Stimulated activated CD8-positive, alpha-beta memory T cell treated with anti-CD3 and anti-CD28 coated beads, Interleukin-7, amount 100 ng/mL, for 1 hour (primary cell): ENCODE measurements around the gene OR6B1.

Experiments used
- DNase-seq, 2 donors: peaks; one replicate each; pipeline ENCODE4 v3.0.0-alpha.2; 2020; ENCODE audit warnings: low read depth in 2 of 2

Gene OR6B1

DNA sequence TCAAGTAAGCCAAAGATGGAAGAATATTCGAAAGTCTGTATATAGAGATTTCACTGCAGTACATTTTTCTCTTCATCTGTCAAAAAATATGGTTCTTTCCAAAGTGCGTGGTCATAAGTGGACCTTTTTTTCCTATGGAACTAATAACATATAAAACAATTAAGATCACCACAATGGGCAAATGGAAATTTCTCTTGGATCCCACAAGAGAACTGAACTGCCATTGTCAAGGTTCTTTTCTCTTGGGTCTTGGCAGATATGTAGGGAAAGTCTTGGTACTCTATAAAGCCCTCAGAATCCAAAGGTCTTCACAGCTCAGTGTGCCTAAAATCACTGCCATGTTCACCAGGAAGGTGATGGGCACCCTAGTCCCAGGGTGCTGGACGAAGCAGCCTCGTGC, at the start of gene OR6B1:
OR6B1 (plus strand) TSS at position 301 of the 400 bp plus-strand sequence. CDS start 3,677 bp downstream, outside the sequence.
- no peak for DNase-seq

DNA sequence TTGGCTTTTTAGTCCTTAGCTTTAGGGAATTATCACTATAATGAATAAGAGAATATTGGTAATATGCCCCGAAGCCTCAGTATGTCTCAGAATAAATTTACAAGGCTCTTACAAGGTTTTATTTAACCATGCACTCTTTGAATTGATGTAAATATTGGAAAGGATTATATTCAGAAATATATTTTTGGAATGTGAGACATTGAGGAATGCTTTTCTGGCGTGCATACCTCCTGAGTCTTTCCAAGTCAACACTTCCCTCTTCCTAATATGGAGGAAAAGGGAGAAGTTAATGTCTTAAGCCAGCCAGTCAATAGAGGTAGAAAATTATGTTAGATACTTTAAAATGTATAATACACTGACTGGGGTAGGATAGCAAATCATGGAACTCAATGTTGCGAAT, 46.7 kb upstream of the OR6B1 start:
- no peak for DNase-seq

DNA sequence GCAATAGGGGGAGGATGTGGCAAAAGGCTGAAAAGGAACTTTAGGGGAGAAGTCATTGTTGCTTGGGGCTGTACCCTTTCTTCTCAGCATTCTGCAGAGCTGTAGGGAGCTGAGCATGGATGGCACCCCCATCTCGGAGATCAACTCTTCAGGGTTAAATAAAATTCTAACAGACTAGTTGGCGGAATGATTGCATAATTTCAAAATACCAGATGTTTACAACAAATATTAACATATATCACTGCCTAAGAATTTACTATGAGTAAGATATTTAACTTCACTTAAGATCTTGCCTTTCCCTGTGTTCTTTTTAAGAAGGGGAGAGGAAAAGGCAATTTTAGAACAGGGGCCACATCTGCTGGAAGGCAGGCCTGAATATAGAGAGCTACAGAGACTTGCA, 46.0 kb upstream of the OR6B1 start:
- DNase-seq: no peak

DNA sequence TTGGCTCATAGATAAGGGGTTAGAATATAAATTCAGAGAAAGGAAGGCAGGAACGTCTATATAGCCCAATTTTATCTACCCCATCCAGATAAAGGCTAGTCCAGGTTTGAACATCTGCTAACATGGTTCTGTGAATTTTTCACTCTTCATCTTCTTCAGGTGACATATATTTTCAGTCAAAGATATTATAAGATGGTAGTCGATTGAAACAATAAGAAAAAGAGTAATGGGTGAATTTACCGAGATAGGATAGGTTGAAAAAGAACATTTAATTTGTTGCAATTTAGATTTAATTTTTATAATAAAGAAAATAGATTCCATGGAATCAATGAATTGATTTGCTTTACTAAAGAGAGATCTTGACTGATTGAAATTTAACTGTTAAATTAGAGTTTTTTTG, 45.6 kb upstream of the OR6B1 start, which contains the start of gene OR2F1:
OR2F1 (plus strand) TSS at position 301 of the 400 bp plus-strand sequence. CDS start 5,127 bp downstream, outside the sequence.
- no peak for DNase-seq

DNA sequence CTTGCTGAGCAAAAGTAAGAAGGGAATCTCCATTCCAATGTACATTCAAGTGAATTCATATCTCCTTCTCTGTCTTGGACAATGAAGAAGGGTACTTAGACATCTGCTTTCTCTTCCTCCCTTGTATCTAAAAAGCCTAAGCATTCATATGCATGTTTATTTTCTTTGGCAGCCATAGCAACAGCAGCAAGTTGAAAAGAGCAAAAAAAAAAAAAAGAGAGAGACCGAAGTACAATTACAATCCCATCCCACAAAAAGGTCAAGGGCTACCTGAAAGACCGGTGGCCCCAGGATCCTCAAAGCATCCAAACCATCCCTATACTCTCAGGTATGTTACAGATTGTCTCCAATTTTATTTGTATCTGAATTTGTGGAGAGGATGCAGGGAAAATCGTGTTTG, 41.3 kb upstream of the OR6B1 start:
- DNase-seq: no peak

DNA sequence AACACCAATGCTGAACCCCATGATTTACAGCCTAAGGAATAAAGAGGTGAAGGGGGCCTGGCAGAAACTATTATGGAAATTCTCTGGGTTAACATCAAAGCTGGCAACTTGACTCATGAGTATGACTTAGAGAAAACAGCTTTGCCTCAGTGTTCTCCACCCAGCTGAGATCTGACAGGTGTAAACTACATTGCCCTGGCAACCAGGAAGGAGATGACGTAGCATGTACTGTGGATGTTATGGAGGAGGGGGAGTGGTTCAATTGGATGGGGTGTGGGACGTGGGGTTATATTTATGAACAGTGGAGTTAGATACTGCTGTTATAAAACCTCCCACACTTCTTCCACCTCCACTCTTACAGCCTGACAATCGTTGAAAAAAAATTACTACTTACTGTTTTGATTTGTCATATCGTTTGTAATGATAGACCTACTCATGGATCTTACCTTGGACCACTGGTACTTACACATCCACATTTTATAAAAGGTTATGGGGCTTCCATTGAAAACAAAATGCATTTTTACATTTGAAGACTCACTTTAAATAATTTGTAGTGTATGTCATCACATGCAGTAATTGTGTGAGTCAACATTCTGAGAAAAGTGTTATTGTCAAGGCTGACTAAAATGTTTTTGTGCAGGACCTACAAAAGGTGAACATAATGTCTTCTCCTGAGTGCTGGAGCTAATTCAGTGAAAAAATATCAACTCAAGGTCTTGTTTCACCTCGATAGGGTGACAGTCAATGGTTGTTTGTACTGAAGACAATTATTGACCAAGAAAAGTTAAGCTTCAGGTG, 39.1 kb upstream of the OR6B1 start:
- DNase-seq: no peak

DNA sequence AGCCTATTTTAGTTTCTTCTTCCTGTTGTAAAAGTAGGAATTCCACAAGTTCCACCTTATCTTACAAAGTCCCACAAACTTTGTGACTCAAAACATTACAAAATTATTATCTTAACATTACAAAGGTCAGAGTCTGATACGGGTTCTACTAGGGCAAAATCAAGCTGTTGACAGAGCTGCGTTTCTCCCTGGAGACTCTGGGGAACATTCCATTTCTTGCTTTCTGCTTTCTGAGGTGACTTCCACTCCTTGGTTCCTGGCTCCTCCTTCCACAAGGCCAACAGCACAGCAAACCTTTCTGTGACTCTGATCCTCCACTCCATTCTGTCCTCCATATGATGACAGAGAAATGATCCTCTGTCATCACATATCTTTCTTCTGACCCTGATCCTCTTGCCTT, 34.8 kb upstream of the OR6B1 start:
- no peak for DNase-seq

DNA sequence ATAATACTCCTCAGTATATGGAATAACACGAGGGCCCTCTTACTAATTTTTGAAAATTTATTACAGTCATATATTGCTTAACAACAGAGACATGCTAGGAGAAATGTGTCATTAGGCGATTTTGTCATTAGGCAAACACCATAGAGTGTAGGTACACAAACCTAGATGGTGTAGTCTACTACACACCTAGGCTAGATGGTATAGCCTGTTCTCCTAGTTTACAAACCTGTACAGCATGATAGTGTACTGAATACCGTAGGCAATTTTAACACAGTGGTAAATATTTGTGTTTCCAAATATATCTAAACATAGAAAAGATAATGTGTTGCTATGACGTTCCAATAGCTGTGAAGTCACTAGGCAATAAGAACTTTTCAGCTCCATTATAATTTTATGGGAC, 32.7 kb upstream of the OR6B1 start:
- no peak for DNase-seq

DNA sequence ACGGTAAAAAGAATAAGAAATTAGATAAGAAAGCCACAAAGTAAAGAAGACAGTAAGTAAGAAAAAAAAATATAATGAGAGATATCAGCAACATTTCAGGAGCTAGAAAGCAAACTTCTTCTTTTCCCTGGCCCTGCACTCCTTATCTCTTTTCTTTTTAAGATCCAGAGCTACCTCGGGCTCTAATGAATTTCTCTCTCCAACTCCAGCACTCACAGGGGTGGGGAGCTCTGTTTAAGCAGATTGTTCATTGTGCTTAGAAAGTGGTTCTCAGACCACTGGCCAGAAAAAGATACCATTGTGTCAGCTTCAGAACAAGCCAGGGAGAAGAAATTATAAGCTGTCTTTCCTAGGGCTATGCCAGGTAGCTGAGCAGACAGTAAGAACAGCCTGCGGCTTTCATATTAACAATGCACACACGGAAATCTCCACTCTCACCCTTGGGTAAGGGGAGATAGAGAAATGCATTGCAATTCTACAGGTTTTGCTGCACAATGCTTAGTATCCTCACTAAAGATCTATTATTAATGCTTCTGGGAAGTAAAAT, 26.2 kb upstream of the OR6B1 start:
- DNase-seq: no peak

DNA sequence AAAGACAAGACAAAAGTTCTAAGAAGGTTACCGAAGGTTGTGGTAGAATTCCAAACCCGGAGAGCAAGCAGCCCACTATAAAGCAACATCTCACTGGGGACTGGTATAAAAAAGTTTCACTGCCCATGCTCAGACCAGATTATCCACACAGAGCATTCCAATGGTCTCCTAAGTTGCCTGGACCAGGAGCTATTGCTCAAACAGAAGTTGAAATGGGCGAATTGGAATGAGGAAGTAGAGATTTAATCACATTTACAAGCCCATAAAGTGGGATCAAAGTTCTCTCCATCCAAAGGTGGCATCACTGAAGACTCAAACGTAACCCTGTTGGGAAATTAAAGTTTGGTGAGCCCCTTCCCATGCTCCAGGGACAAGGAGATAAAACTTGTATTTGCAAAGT, 25.7 kb upstream of the OR6B1 start:
- no peak for DNase-seq

DNA sequence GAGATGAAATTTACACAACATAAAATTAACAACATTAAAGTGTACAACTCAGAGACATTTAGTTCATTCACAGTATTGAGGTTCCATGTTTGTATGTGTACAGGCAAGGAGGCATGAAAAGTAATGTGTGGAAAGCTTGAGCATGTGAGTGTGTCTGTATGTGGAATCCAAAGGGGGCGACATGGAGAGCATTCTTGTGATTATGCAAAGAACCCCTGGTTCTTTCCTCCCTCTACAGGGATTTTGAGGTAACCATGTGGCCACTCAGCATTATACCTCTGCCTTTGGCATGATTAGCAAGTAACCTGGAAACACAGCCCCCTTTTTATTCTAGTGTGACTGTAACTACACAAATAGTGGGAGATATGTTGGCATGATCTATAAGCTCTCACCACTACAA, 24.5 kb upstream of the OR6B1 start:
- no peak for DNase-seq

DNA sequence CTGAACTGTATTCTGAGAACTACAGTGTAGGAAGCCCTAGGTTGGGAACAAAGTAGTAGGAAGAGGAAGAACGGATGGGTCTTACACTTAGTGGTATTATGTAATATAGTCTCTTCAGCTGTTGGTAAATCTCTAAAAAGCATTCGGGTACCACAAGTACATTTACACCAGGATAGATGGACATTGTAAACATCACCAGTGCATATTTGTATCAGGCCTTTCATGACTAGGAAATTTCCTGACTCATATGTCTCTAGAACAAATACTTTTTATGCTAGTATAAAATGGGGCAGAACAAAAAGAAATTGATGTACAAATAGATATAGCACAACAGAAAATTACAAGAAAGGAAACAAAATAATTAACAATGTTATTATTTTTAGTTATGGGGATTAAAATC, 21.5 kb upstream of the OR6B1 start:
- DNase-seq: no peak

DNA sequence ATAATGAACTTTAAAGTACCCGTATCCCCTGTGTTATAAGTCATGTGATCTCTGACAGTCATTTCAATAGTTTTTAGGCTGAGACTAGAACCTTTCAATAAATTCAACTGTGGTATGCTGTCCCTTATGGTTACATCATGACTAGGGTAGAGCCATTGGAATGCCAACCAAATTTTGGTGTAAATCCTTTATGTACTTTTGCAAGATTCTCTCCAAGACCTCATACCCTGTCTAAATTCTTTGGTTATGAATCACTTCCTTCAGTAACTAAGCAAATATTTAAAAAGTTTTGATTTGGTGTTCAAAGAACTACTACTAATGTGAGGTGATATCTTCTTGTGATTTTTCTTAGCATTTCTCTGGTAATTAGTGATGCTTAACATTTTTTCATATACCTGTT, 20.8 kb upstream of the OR6B1 start:
- DNase-seq: no peak

DNA sequence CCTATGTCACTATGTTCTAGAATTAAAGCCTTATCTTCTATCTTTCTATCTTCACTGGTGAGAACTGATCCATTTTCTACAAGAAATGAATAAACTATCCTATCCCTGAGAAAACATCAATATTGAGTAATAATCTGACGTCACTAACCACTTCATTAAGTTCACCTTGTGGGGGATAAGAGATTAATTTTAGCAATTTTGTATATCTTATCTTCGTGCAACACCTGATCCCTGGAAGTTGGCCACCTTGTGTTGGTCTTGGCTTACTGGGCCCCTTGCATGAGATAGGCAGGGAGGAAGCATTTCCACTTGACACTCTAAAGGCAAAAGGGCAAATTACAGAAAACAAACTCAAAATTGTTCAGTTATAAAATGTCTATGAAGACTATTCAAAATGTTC, 20.1 kb upstream of the OR6B1 start:
- no peak for DNase-seq

DNA sequence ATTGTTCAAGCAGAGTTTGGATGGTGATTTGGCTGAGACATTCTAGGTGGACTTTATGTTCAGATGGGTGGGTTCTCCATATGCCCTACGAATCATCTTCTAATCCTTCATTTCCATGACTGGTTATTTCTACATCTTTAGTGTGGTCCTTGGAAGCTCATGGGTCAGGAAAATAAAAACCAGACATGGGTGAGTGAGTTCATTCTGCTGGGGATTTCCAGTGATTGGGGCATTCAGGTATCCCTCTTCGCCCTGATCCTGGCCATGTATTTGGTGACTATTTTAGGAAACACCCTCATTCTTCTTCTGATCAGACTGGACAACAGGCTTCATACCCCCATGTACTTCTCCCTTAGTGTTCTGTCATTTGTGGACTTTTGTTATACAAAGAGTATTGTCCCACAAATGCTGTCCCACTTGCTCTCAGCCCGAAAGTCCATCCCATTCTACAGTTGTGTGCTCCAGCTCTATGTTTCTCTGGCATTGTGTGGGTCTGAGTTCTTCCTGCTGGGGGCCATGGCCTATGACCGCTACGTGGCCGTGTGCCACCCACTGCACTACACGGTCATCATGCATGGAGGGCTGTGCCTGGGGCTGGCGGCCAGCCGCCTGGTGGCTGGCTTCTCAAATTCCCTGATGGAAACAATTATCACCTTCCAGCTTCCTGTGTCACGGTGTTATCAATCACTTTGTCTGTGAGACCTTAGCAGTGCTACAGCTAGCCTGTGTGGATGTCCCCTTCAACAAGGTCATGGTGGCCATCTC, 19.2 kb upstream of the OR6B1 start:
- no peak for DNase-seq

DNA sequence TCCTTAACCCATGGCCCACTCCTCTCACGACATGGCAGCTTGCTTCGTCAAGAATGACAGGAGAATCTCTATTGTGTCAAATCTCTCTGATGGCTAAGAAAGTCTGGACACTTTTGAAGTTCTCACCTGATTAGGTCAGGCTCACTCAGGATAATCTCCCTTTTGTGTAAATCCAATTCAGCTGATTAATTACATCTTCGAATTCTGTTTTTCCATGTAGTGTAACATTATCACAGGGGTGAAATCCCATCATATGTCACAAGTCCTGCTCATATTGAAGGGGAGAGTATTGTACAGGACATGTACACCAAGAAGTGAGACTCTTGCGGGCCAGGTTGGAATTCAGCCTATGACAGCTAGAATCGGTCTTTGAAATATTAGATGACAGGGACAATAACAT, 16.2 kb upstream of the OR6B1 start:
- no peak for DNase-seq

DNA sequence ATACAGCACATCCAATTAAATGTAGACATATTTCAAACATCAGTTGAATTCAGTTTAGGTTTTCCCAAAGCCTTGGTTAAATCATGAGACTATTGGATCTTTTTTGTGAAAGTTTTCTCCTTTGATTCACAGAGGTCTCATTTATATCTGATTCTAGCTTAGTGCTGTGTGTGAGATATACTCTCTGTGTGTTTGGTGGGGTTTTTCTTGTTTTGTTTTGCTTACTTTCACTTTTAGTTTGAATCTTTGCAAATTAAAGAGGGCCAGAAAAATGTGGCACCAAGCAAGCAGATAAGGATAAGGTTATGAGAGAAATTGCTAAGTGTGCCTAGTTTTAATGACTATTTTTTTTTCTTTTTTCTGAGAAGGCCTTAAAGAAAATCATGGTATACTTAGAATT, 12.6 kb upstream of the OR6B1 start:
- DNase-seq: no peak

DNA sequence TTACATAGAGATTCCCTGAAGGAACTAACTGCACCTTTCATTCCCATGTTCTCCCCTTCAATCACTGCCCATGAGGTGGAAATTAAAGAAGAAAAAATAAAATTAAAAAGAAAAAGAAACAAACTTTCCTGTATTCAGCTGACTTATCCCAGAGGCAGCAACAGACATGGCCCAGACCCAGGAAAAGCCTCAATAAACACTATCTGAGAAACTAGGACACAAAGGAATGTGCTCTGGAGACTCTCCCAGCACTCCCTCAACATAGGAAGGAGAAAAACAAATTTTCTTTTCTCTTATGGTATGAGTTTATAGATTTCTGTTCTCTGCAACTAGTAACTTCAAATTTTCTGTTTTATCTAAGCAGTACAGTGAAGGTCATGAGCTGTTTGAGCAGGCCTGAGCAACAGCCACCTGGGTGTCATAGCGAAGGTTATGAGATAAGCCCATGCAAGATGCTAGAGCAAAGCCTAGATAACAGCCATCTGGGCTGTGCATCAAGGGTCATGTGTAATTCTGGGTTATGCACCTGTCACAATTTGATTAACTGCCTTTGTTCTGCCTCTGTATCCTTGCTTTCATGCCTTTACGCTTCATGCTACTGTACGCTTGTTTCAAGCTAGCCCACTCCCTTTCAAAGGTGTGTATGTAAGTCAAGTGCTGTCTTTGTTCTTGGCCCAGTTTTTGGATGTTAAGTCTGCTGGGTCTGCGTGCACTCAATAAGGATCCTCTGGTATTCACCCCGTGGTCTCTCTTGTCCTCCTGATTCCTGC, 11.0 kb upstream of the OR6B1 start:
- DNase-seq: no peak

DNA sequence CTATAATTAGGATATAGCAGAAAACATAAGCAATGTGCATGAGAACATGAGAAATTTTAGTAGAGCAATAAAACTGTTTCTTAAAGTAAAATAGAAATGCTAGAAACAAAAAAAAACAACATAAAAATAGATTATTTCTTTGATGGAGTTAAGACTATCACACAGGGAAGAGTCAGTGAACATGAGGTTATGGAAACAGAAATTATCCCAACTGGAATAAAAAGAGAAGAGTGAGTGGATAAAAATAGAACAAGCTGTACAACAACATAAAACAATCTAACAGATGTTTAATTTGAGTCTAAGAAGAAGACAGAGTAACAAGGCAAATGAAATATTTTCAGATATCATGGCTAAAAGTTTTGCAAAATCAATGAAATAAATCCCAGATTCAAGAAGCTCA, 7.5 kb upstream of the OR6B1 start:
- DNase-seq: no peak

DNA sequence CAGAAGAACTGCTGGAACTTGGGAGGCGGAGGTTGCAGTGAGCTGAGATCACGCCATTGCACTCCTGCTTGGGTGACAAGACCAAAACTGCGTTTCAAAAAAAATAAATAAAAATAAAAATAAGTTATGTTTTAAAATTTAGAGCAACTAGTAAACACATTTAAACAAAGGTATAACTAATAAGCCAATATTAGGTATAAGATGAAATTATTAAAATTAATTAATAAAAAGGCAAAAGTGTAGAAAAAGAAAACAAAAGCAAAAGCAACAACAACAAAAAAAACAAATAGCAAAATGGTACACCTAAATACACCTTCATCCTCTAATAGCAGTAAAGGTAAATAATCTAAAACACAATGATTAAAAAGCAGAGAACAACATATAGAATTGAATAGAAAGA, 6.2 kb upstream of the OR6B1 start:
- DNase-seq: no peak

DNA sequence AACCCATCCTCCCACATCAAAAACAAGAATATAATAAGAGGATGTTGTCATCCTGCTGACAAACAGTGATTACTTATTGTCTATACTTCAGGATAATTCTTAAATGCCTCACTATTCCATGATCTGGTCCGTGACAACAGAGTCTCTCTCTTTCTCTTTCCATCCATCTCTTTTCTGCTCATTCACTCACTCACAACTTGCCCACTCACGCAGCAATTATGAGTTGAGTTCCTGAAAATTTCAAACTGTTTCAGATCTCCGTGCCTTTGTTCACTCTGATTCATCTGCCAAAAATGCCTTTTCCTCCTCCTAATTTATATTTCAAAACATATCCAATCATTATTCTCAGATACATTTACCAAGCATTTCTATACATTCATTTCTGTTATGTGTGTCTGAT, 1.4 kb downstream of the OR6B1 start:
- DNase-seq: no peak

DNA sequence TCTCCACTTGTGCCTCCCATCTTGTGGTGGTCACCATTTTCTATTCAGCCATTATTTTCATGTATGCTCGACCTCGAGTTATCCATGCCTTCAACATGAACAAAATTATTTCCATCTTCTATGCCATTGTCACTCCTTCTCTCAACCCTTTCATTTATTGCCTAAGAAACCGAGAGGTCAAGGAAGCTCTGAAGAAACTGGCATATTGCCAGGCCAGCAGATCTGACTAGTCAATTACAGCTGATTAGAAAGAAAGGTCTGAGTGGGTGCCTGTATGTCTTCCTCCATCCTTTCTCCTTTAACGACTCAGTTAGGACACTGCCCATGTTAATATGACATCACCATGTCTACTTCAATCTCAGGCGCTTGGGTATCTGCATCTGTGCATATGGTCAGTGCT, 4.6 kb downstream of the OR6B1 start:
- no peak for DNase-seq
